ENCODE measurements around the gene CPEB1.
"Not testable (repeated sequence)": the region's sequence is repeated elsewhere in the genome, so short reads cannot be mapped to it uniquely, and the experiment has no call there.

CPEB1 gene

GRCh38 chr15:82504074-82504473 is 143.1 kb downstream of the CPEB1 start:
- FAIRE-seq = not testable (repeated sequence)

- not testable (repeated sequence) for FAIRE-seq
Measured at GRCh38 chr15:82502700-82503339, 144.3 kb downstream of the CPEB1 start.

- FAIRE-seq = not testable (repeated sequence)
Measured at GRCh38 chr15:82500772-82501171, 146.4 kb downstream of the CPEB1 start.

- FAIRE-seq = not testable (repeated sequence)
Measured at GRCh38 chr15:82497978-82498377, 149.2 kb downstream of the CPEB1 start.

Measured in A204.1 (cell line).